C4-2B (cell line): ENCODE results near the gene CIB2.

Experiments used
- H3K27ac ChIP-seq: fragments of 450-650 bp; 2 replicates; pipeline ENCODE4 v1.5.1; 2017
- CTCF ChIP-seq: fragments of 450-650 bp; conservative IDR thresholded peaks from 2 replicates; pipeline ENCODE4 v1.5.1; 2017; ENCODE audit warnings: mild to moderate bottlenecking
- ZFX ChIP-seq: fragments of 450-650 bp; IDR thresholded peaks from 2 replicates; pipeline ENCODE4 v1.6.1; 2017

The CIB2 gene

GRCh38 chr15:78104566-78105475 lies 26.4 kb downstream of the CIB2 start:
- TF ChIP-seq CTCF (no peak), ZFX (no peak)
- no peak overlapping the region for H3K27ac ChIP-seq

GRCh38 chr15:78104119-78104479 lies 27.1 kb downstream of the CIB2 start:
- H3K27ac ChIP-seq, result no peak overlapping the region

GRCh38 chr15:78103406-78104118 lies 27.7 kb downstream of the CIB2 start:
- TF ChIP-seq ZFX (no peak), CTCF (no peak)
- H3K27ac ChIP-seq, result no peak overlapping the region

More at GRCh38 chr15:78104119-78104479, 27.1 kb downstream of the CIB2 start:
- no peak for TF ChIP-seq ZFX
- no peak for TF ChIP-seq CTCF

GRCh38 chr15:78102741-78103140 lies 28.5 kb downstream of the CIB2 start:
- no peak for TF ChIP-seq ZFX
- no peak for TF ChIP-seq CTCF

GRCh38 chr15:78102211-78102610 lies 29.0 kb downstream of the CIB2 start:
- TF ChIP-seq CTCF (no peak), ZFX (no peak)
- H3K27ac ChIP-seq, result no peak overlapping the region

More at GRCh38 chr15:78102741-78103140, 28.5 kb downstream of the CIB2 start:
- H3K27ac ChIP-seq, result no peak overlapping the region

GRCh38 chr15:78101423-78102105 lies 29.7 kb downstream of the CIB2 start:
- TF ChIP-seq ZFX (no peak), CTCF (no peak)
- H3K27ac ChIP-seq, result peak overlapping the region; percentile 5; the same call in 1 of the 2 replicates
